Endothelial cell of umbilical vein (primary cell): ENCODE measurements around the gene TLN1. TPM values are rescaled to one million over a fixed set of nuclear protein-coding genes. Genes with fewer than 3 reads are reported as not detected.
A peak's percentile ranks its signal among the peaks of the same experiment; 100 is the strongest.

ENCODE experiments used
- BruUV-seq: library from RNA; stranded (reverse); fragments of 400-500 nt; replicated peaks from 2 replicates; lab custom pipeline; 2021; lab: Mats Ljungman, UMichigan
- CTCF ChIA-PET: fragments of 300-600, 350-600 bp; sonication (Branson Sonifier 250); formaldehyde crosslinking; loops from one replicate; lab custom pipeline; 2021; ENCODE audit warnings: antibody characterized with exemption, inconsistent platforms; lab: Charles Lee
- POLR2A ChIA-PET: fragments of 300-600, 350-600 bp; sonication (Branson Sonifier 250); formaldehyde crosslinking; loops from one replicate; lab custom pipeline; 2021; ENCODE audit warnings: antibody characterized with exemption, inconsistent platforms; lab: Charles Lee
- DNase-seq: peaks from one replicate; pipeline ENCODE4 v3.0.0-alpha.2; 2011; ENCODE audit warnings: low read depth, low spot score
- FAIRE-seq: peaks from 2 replicates; lab custom pipeline; 2011; peaks lifted over from hg19 to GRCh38; lab: Jason Lieb, UNC
- H2AFZ ChIP-seq: 2 replicates; pipeline ENCODE4 v1.6.0; 2012; ENCODE audit warnings: low read depth, low read length, control low read depth, inconsistent platforms
- H3K27ac ChIP-seq: 2 replicates; pipeline ENCODE4 v1.5.1; 2011; ENCODE audit warnings: low read depth, mild to moderate bottlenecking, control low read depth, low read length, moderate library complexity; ENCODE audit not compliant: insufficient read depth
- H3K27me3 ChIP-seq, 2 experiments: 2 replicates each; pipeline versions ENCODE4 v1.6.0 to v1.6.1; 2011; ENCODE audit warnings: low read length in 2 of 2, mixed read lengths in 1 of 2; ENCODE audit not compliant: control insufficient read depth in 2 of 2, insufficient read depth in 2 of 2
- H3K36me3 ChIP-seq, 2 experiments: 2 replicates in 1 of 2; 3 replicates in 1 of 2; pipeline ENCODE4 v1.5.1; 2011; ENCODE audit warnings: low read length in 2 of 2, mild to moderate bottlenecking in 1 of 2, moderate library complexity in 1 of 2; ENCODE audit not compliant: control insufficient read depth in 2 of 2, insufficient read depth in 2 of 2; ENCODE audit errors: extremely low read depth in 1 of 2
- H3K4me1 ChIP-seq: 3 replicates; pipeline ENCODE4 v1.5.1; 2011; ENCODE audit warnings: mild to moderate bottlenecking, low read length; ENCODE audit not compliant: control insufficient read depth, insufficient read depth; ENCODE audit errors: extremely low read depth
- H3K4me2 ChIP-seq: 2 replicates; pipeline ENCODE4 v1.6.1; 2011; ENCODE audit warnings: low read length, control low read depth, mixed read lengths; ENCODE audit not compliant: insufficient read depth
- H3K4me3 ChIP-seq, 3 experiments: fragments of 200-600 bp in 1 of 3; sonication (generic), shearing (Covaris generic) in 1 of 3; replicated peaks in 1 of 3; 2 replicates each; pipeline ENCODE4 v1.5.1; 2011 to 2016; ENCODE audit warnings: control low read depth in 3 of 3, low read length in 3 of 3, mild to moderate bottlenecking in 2 of 3, inconsistent platforms in 1 of 3, low read depth in 1 of 3, moderate library complexity in 1 of 3; ENCODE audit not compliant: insufficient read depth in 1 of 3
- H3K79me2 ChIP-seq: 2 replicates; pipeline ENCODE4 v1.6.0; 2012; ENCODE audit warnings: low read length, inconsistent platforms; ENCODE audit not compliant: control insufficient read depth, insufficient read depth
- H3K9ac ChIP-seq: replicated peaks from 2 replicates; pipeline ENCODE3; 2011; ENCODE audit warnings: low read length, control low read depth; ENCODE audit not compliant: insufficient read depth; ENCODE audit errors: extremely low read depth
- H3K9me1 ChIP-seq: replicated peaks from 3 replicates; pipeline ENCODE4 v1.6.0; 2011; ENCODE audit warnings: mild to moderate bottlenecking, low read length; ENCODE audit not compliant: control insufficient read depth, insufficient read depth; ENCODE audit errors: extremely low read depth
- H3K9me3 ChIP-seq: replicated peaks from 2 replicates; pipeline ENCODE4 v1.5.1; 2012; ENCODE audit warnings: low read length, inconsistent platforms; ENCODE audit not compliant: control insufficient read depth, insufficient read depth
- H4K20me1 ChIP-seq: replicated peaks from 2 replicates; pipeline ENCODE3; 2011; ENCODE audit warnings: mild to moderate bottlenecking, low read length; ENCODE audit not compliant: control insufficient read depth, insufficient read depth; ENCODE audit errors: extremely low read depth
- FOS ChIP-seq: IDR thresholded peaks from 2 replicates; pipeline ENCODE4 v1.6.1; 2011; ENCODE audit warnings: mild to moderate bottlenecking, low read length, moderate library complexity, borderline replicate concordance; ENCODE audit not compliant: insufficient read depth
- GATA2 ChIP-seq: IDR thresholded peaks from 2 replicates; pipeline ENCODE4 v1.7.0; 2011; ENCODE audit warnings: low read depth, mild to moderate bottlenecking, moderate library complexity, mixed read lengths, low read length; ENCODE audit not compliant: insufficient read length, insufficient read depth
- JUN ChIP-seq: IDR thresholded peaks from 2 replicates; pipeline ENCODE4 v1.6.1; 2011; ENCODE audit warnings: borderline replicate concordance, low read depth; ENCODE audit not compliant: insufficient read length, insufficient read depth
- MYC ChIP-seq: IDR thresholded peaks from one replicate; pipeline ENCODE4 v1.6.1; 2011; ENCODE audit warnings: mild to moderate bottlenecking, low read depth, low read length
- POLR2A ChIP-seq: IDR thresholded peaks from 2 replicates; pipeline ENCODE4 v1.6.1; 2012; ENCODE audit warnings: low read depth, mild to moderate bottlenecking, control low read depth, low read length
- POLR2AphosphoS5 ChIP-seq: IDR thresholded peaks from 2 replicates; pipeline ENCODE4 v1.6.1; 2012; ENCODE audit warnings: low read depth, mild to moderate bottlenecking, control low read depth, low read length, moderate library complexity; ENCODE audit not compliant: insufficient read depth
- dilution Hi-C: fragments of 300-500 bp; cut with MboI; formaldehyde crosslinking; loops from one replicate; pipeline ENCODE4 v1.15.0; 2019; ENCODE audit warnings: low sequenced_read_pairs; ENCODE audit not compliant: extremely low pct_ligation_motif_present
- intact Hi-C: fragments of 100-400 bp; cut with micrococcal nuclease; formaldehyde crosslinking; loops from one replicate; pipeline ENCODE4 v1.10.0; 2022
- polyA plus RNA-seq, 4 experiments: library from polyadenylated mRNA; depleted of rRNA in 3 of 4; stranded (reverse) in 3 of 4; unstranded in 1 of 4; fragments of >200 nt; gene quantifications; 2 replicates each; pipeline versions ENCODE4 v1.2.1 to v1.2.3, GENCODE V29; 2011 to 2012; ENCODE audit warnings: missing spikeins in 1 of 4
- total RNA-seq: library from RNA; stranded (reverse); gene quantifications from 2 replicates; pipeline ENCODE4 v1.2.3, GENCODE V29; 2021
- TF ChIP-seq, protein P1 (sequence below): IDR thresholded peaks from 2 replicates; pipeline ENCODE4 v1.6.1; 2011; ENCODE audit not compliant: insufficient read depth, insufficient read length
- TF ChIP-seq, protein P2 (sequence below), 2 donors: IDR thresholded peaks; 1 replicate in 1 of 2; 2 replicates in 1 of 2; pipeline ENCODE4 v1.5.1; 2011; ENCODE audit warnings: low read length in 2 of 2, mild to moderate bottlenecking in 2 of 2, moderate library complexity in 2 of 2, control low read depth in 1 of 2, inconsistent platforms in 1 of 2, low read depth in 1 of 2; ENCODE audit not compliant: insufficient read depth in 1 of 2; ENCODE audit errors: extremely low read depth in 1 of 2

The TLN1 gene
- total and polyA plus RNA-seq, 2 donors (not counting 3 experiments of a cell fraction or from before 2014, with no cell fraction given) = 120 to 450 TPM

DNA sequence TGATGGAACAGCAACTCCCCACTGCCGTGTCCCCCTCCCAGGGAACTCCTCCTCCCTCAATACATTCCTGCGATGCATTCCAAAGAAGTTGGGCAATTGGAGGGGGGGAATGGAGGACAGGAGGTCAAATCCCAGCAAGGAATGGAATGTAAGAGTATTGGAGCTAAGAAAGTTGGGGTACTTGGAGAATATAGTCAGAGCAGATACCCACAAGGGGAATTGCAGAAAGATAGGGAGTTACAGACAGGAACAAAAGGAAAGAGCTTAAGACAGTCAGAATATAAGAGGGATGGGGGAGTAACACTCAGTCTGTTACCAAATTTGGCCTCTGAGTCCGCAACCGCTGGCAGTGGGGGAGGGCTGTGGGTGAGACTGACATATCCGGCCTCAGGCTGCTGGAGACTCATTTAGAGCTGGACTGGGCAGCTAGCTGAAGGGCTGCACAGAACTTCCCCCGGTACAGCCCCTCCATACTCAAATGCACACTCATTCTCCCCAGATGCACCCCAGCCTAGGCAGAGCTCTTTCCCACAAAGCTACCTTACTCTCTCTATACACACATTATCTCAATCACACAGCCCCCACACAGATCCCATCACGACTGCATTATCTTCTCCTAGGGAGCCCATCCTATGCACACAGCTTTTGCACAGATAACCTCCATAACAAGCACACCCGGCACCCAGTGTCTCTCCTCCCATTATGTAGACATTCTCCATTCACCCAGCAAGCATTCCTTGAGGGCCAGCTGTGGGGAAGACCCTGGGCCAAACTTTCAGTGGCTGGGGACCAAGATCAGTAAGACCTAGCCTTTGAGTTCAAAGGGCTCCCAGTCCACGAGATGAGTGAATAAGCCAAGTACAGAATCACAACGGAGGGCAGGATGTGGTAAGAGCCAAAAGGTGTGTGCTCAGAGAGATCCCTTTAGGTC lies 3.7 kb downstream of the TLN1 start:
- ChIA-PET POLR2A (interaction anchor here (0.7 to 1.6 kb wide), 4 partner anchors 14 to 650 kb away, joined by 3 to 7 read pairs (median 5); no protein-coding TSS in a partner anchor), CTCF (interaction anchor here (0.8 to 4.1 kb wide), 26 partner anchors 8 to 183 kb away, joined by 3 to 52 read pairs (median 6); partner anchors contain the start of genes ARHGEF39, CCDC107, GBA2 and HRCT1)
- peak; percentile 43 for TF ChIP-seq POLR2A
- peak; percentile 81 for TF ChIP-seq POLR2AphosphoS5
- peak; percentile 25 for TF ChIP-seq FOS
- TF ChIP-seq MYC = no peak
- intact Hi-C loops (loop anchor here (5.0 kb wide), 1 partner anchor 154 kb away; no protein-coding TSS in a partner anchor), dilution Hi-C loops (no loop called here)
- H2AFZ ChIP-seq = no peak overlapping the region
- peaks cover 86% of the 10 kb centered on the region for H3K79me2 ChIP-seq
- peak overlapping the region; percentile 66 for H3K9ac ChIP-seq
- no peaks in the 10 kb centered on the region for H3K9me1 ChIP-seq
- H3K4me3 ChIP-seq = peak overlapping the region; percentile 14 to 79 (median 32)
- H3K27ac ChIP-seq = peak overlapping the region; percentile 78
- BruUV-seq = TSS peak; percentile 57
- no peaks in the 10 kb centered on the region for H4K20me1 ChIP-seq
- H3K4me2 ChIP-seq = peak overlapping the region; percentile 97
- H3K36me3 ChIP-seq = peaks cover 19 to 23% of the 10 kb centered on the region in 2 experiments
- no peaks in the 10 kb centered on the region for H3K27me3 ChIP-seq
- peaks cover 53% of the 10 kb centered on the region for H3K4me1 ChIP-seq
- peak; percentile 97 for FAIRE-seq
- H3K9me3 ChIP-seq = no peaks in the 10 kb centered on the region
- DNase-seq = peak; percentile 71

DNA sequence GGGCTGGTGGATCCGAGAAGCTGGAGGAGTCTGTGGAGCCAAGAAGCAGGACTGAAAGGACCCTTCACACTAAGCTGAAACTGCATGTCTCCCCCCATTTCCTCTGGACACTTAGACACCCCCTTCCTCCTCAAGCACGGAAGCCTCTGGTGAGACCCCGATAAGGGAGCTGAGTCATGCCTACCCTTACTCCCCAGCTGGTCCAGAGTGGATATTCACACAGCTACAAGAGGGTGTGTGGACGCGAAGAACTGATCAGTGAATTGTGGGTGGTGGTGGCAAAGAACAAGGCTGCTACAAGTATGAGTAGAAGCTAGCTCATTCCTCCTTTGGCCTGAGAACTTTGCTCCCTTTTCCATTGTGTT lies 4.3 kb downstream of the TLN1 start:
- Histone ChIP-seq H3K36me3 (peaks cover 19 to 25% of the 10 kb centered on the region in 2 experiments), H3K4me1 (peaks cover 49% of the 10 kb centered on the region), H2AFZ (no peak overlapping the region), H3K9me1 (no peaks in the 10 kb centered on the region), H3K27me3 (no peaks in the 10 kb centered on the region), H4K20me1 (no peaks in the 10 kb centered on the region), H3K4me2 (peak overlapping the region; percentile 97), H3K4me3 (peak overlapping the region; percentile 1 to 79 (median 32)), H3K9me3 (no peaks in the 10 kb centered on the region), H3K27ac (peak overlapping the region; percentile 78), H3K9ac (peak overlapping the region; percentile 66), H3K79me2 (peaks cover 81% of the 10 kb centered on the region)
- dilution Hi-C loops = no loop called here
- BruUV-seq = no TSS peak
- no peak for FAIRE-seq
- TF ChIP-seq, protein P1, sequence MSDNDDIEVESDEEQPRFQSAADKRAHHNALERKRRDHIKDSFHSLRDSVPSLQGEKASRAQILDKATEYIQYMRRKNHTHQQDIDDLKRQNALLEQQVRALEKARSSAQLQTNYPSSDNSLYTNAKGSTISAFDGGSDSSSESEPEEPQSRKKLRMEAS = no peak
- TF ChIP-seq, protein P2, sequence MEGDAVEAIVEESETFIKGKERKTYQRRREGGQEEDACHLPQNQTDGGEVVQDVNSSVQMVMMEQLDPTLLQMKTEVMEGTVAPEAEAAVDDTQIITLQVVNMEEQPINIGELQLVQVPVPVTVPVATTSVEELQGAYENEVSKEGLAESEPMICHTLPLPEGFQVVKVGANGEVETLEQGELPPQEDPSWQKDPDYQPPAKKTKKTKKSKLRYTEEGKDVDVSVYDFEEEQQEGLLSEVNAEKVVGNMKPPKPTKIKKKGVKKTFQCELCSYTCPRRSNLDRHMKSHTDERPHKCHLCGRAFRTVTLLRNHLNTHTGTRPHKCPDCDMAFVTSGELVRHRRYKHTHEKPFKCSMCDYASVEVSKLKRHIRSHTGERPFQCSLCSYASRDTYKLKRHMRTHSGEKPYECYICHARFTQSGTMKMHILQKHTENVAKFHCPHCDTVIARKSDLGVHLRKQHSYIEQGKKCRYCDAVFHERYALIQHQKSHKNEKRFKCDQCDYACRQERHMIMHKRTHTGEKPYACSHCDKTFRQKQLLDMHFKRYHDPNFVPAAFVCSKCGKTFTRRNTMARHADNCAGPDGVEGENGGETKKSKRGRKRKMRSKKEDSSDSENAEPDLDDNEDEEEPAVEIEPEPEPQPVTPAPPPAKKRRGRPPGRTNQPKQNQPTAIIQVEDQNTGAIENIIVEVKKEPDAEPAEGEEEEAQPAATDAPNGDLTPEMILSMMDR (IDR thresholded peaks at IDR 0.05; ENCODE audit: extremely low read depth in 1 of 2, insufficient read depth in 1 of 2, low read depth in 1 of 2, low read length in 2 of 2) = no peak
- TF ChIP-seq FOS = no peak
- TF ChIP-seq GATA2 = peak; percentile 85
- TF ChIP-seq JUN = peak; percentile 24
- no peak for TF ChIP-seq MYC
- intact Hi-C loops = loop anchor here (5.0 kb wide), 1 partner anchor 155 kb away; no protein-coding TSS in a partner anchor
- DNase-seq = no peak
- CTCF ChIA-PET = interaction anchor here (0.8 to 4.1 kb wide), 25 partner anchors 8 to 184 kb away, joined by 3 to 52 read pairs (median 6); partner anchors contain the start of genes ARHGEF39, CCDC107, GBA2 and HRCT1
- POLR2A ChIA-PET = interaction anchor here (0.7 to 1.6 kb wide), 4 partner anchors 13 to 649 kb away, joined by 3 to 7 read pairs (median 5); no protein-coding TSS in a partner anchor
